ENCODE data around the gene CTSE. TPM values are rescaled to one million over a fixed set of nuclear protein-coding genes. Genes with fewer than 3 reads are reported as not detected.

CTSE gene
- total and polyA plus RNA-seq, 2 of the 4 experiments (the other 2 are of a cell fraction): not detected

DNA sequence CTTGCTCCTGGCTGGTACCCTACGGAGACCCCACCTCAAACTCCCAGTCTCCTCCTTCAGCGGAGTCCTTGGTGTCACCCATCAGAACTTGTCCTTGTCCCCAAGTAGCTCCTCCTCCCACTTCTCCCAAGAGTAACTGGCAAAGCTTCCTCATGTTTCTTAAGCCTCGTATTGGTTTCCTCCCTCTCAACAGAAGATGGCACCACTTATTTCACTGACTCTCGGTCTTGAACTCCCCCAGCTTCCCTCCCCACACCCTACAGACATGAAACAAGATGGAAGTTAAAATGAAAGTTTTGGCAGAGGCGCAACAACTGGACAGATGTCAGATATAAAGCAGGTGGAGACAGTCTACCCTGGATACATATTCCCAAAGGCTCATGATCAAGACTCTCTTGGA lies 33.9 kb downstream of the CTSE start:
- Histone ChIP-seq H2BK15ac (ENCODE audit: low read depth, low read length) (no peak overlapping the region), H2AK9ac (replicated peaks; ENCODE audit: low read depth, low read length, poor library complexity) (no peak overlapping the region), H3K27me3 (ENCODE audit: control insufficient read depth, insufficient read depth, low read length) (no peaks in the 10 kb centered on the region), H3K23ac (ENCODE audit: low read depth, low read length) (no peak overlapping the region), H3K36me3 (ENCODE audit: control insufficient read depth, insufficient read depth, low read length) (peaks cover 4% of the 10 kb centered on the region; the same call in 1 of the 2 replicates), H3K14ac (replicated peaks; ENCODE audit: low read depth, low read length) (no peak overlapping the region), H4K91ac (ENCODE audit: insufficient read depth, low read depth, low read length) (no peak overlapping the region), H4K20me1 (ENCODE audit: insufficient read depth, low read length) (no peaks in the 10 kb centered on the region), H3K9me1 (ENCODE audit: insufficient read depth, low read length) (no peaks in the 10 kb centered on the region), H3K27ac (ENCODE audit: insufficient read depth, low read length) (no peak overlapping the region), H3K9ac (ENCODE audit: low read depth, low read length) (no peak overlapping the region), H3K79me1 (ENCODE audit: low read depth in 1 of 2, low read length in 2 of 2) (no peaks in the 10 kb centered on the region), H3K4ac (ENCODE audit: low read depth, low read length) (no peak overlapping the region), H2AFZ (replicated peaks; ENCODE audit: low read length, poor library complexity) (no peak overlapping the region), H3K18ac (ENCODE audit: low read depth, low read length) (no peak overlapping the region), H4K8ac (ENCODE audit: low read depth in 2 of 2, low read length in 2 of 2) (no peak overlapping the region), H3K4me3 (ENCODE audit: insufficient read depth, low read depth, low read length) (no peak overlapping the region), H2AK5ac (ENCODE audit: low read depth, low read length) (no peak overlapping the region), H3K56ac (ENCODE audit: extremely low read depth, insufficient read depth, low read length) (no peak overlapping the region), H3K4me1 (ENCODE audit: control insufficient read depth, insufficient read depth, low read length) (no peaks in the 10 kb centered on the region), H3K9me3 (ENCODE audit: control insufficient read depth, insufficient read depth, low read length) (no peaks in the 10 kb centered on the region), H4K5ac (ENCODE audit: low read depth, low read length) (no peak overlapping the region), H2BK120ac (ENCODE audit: low read depth, low read length) (no peak overlapping the region), H2BK5ac (ENCODE audit: low read depth, low read length, poor library complexity, severe bottlenecking) (no peak overlapping the region), H2BK20ac (ENCODE audit: low read depth, low read length) (no peak overlapping the region), H3K4me2 (ENCODE audit: low read depth, low read length) (no peak overlapping the region)
- dilution Hi-C loops (cut with HindIII; ENCODE audit: low sequenced_read_pairs, unreplicated experiment) (no loop called here), intact Hi-C loops (cut with micrococcal nuclease) (no loop called here), in situ Hi-C loops (cut with MboI; ENCODE audit: low sequenced_read_pairs) (loop anchor here (10.0 kb wide), 1 partner anchor 335 kb away; no protein-coding TSS in a partner anchor)
- 80% methylated on average over 1 of the region's 5 CpGs; no CpG with 5 or more reads in 1 of the 2 experiments for WGBS, 2 experiments (ENCODE audit: extremely low coverage in 2 of 2, insufficient read length in 1 of 2)
- TF ChIP-seq NFE2L2 (IDR thresholded peaks at IDR 0.05; ENCODE audit: low read depth, low read length) (no peak), POLR2A (IDR thresholded peaks at IDR 0.05; ENCODE audit: low read depth, low read length) (no peak), RCOR1 (IDR thresholded peaks at IDR 0.05; ENCODE audit: insufficient replicate concordance, low read length) (no peak), CEBPB (IDR thresholded peaks at IDR 0.05; ENCODE audit: low read depth, low read length) (no peak), SMC3 (IDR thresholded peaks at IDR 0.05; ENCODE audit: low read depth, low read length) (no peak), MXI1 (IDR thresholded peaks at IDR 0.05; ENCODE audit: borderline replicate concordance, low read depth, low read length) (no peak), RAD21 (IDR thresholded peaks at IDR 0.05; ENCODE audit: low read length) (no peak), MAFK (IDR thresholded peaks at IDR 0.05; ENCODE audit: low read depth, low read length) (no peak), RFX5 (IDR thresholded peaks at IDR 0.05; ENCODE audit: low read depth, low read length) (no peak)
- TF ChIP-seq, protein P1, sequence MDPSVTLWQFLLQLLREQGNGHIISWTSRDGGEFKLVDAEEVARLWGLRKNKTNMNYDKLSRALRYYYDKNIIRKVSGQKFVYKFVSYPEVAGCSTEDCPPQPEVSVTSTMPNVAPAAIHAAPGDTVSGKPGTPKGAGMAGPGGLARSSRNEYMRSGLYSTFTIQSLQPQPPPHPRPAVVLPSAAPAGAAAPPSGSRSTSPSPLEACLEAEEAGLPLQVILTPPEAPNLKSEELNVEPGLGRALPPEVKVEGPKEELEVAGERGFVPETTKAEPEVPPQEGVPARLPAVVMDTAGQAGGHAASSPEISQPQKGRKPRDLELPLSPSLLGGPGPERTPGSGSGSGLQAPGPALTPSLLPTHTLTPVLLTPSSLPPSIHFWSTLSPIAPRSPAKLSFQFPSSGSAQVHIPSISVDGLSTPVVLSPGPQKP (IDR thresholded peaks at IDR 0.05; ENCODE audit: borderline replicate concordance, low read depth, low read length): no peak
- TF ChIP-seq, protein P2, sequence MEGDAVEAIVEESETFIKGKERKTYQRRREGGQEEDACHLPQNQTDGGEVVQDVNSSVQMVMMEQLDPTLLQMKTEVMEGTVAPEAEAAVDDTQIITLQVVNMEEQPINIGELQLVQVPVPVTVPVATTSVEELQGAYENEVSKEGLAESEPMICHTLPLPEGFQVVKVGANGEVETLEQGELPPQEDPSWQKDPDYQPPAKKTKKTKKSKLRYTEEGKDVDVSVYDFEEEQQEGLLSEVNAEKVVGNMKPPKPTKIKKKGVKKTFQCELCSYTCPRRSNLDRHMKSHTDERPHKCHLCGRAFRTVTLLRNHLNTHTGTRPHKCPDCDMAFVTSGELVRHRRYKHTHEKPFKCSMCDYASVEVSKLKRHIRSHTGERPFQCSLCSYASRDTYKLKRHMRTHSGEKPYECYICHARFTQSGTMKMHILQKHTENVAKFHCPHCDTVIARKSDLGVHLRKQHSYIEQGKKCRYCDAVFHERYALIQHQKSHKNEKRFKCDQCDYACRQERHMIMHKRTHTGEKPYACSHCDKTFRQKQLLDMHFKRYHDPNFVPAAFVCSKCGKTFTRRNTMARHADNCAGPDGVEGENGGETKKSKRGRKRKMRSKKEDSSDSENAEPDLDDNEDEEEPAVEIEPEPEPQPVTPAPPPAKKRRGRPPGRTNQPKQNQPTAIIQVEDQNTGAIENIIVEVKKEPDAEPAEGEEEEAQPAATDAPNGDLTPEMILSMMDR (conservative IDR thresholded peaks at IDR 0.05; ENCODE audit: low read depth, low read length): no peak
- POLR2A ChIA-PET (ENCODE audit: unreplicated experiment): no interaction called here
- CTCF ChIA-PET: no interaction called here
- no peak for DNase-seq
- BruUV-seq (replicated peaks): no TSS peak
- no peak for ATAC-seq (ENCODE audit: low read depth)
